Suppressor macrophage treated with lipopolysaccharide for 1 hour (primary cell): ENCODE measurements around the gene IGF2.
A peak's percentile ranks its signal among the peaks of the same experiment; 100 is the strongest.

Source experiments
- DNase-seq, 3 donors: peaks; one replicate each; pipeline ENCODE4 v3.0.0-alpha.2; 2020 to 2022

Gene IGF2

GRCh38 chr11:2102132-2102882 is 36.9 kb downstream of the IGF2 start:
- peak in 2 of 3 donors; percentile 7 to 25 for DNase-seq

GRCh38 chr11:2101171-2101675 is 38.0 kb downstream of the IGF2 start:
- DNase-seq, result no peak

DNA sequence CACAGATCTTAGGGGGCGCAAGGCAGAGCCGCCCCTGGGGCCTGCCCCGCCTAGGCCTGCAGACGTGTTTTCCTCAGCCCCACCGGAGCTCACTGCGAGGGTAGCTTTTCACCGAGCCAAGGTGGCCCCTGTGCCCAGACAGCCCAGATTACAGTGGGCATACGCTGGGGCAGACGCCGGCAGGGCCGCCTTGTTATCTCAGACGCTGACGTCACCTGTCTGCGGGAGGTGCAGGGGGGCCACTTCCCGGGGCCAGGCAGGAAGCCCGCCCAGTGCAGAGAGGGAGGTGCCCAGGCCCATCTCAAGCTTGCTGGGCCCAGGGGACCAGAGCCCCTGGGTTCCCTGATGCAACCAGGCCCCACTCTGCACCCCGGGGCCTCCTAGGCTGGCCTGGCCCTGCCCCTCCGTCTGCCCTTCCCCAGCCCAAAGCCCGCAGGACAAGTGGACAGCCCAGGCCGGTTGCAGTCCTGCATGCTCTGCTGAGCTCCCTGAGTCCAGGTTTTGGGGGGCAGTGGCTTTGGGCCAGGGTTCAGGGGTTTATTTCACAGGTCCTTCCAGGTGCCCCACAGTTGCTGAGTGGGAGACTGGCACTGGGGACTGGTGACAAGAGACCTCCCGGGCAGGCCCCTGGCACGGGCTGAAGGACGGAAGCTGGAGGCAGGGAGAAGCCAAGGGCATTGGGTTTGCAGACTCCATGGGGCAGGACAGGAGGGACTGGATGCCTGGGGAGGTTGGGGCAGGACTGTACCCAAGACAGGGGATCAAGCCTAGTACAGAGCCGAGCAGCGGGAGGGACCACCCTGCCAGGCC is 38.6 kb downstream of the IGF2 start:
- no peak for DNase-seq

DNA sequence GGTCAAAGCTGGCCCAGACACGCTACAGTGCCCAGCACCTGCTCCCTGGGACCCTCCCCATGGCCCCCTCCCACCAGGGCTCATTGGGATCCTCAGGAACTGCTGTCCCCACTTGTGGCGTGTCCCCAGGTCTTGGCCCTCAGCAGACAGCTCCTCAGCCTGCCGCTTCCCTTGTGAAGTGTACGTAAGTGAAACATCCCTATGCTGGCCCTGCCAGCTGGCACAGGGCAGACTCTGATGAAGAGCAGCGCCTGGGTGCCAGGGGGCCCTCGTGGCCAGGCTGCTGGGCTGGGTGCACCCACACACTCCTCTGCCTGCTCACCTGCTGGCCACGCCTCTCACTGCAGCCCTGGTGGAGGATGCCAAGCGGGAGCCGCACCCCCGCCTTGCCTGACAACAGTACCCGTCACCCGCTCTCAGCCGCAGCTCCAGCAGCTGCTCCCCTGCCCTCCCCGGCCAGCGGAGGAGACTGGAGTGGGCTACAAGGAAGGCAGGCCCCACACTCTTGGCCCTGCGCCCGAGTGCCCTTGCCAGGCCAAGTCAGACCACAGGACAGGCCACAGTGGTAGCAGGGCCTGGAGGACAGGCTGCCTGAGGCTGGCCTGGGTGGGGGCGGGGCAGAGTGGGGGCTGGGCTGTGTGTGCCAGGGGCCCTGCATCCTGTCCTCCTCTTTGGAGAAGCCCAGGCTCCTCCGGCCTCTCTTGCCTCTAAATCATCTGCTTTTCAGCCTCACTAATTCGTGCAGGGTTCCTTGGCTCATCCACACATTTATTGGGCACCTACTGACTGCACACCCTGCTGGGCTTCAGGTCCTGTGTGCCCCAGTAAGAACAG is 39.5 kb downstream of the IGF2 start:
- no peak for DNase-seq

- DNase-seq, result no peak
Measured at GRCh38 chr11:2098691-2099515, 40.3 kb downstream of the IGF2 start.

- DNase-seq, result no peak
Measured at GRCh38 chr11:2097998-2098690, 41.0 kb downstream of the IGF2 start.

DNA sequence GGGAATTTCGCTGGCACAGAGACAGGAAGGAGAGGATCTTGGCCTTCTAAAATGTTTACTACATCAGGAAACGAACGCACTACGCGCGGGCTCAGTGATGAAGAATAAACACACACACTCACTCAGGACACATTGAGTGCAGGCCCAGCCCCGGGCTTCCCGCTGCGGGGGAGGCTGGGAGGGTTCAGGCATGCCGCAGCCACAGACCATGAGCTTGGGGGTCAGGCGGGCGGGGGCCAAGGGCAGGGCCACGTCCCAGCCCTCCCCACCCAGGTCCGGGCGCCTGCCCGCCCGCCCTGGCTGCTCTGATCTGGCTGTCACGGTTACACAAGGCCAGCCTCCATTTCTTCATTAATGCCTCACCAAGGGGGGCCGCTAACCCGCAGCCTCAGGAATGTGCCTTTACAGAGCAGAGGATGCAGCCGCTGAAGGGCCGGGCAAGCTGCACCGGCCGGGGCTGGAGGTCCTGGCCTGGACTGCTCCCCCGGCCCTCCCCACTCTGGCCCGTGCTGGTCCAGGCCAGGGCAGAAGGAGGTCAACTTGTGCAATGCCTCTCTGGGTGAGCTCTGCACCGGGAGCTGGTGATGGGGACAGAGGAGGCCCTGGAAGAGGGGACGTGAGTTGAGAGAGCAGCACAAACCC is 41.7 kb downstream of the IGF2 start:
- no peak for DNase-seq

DNA sequence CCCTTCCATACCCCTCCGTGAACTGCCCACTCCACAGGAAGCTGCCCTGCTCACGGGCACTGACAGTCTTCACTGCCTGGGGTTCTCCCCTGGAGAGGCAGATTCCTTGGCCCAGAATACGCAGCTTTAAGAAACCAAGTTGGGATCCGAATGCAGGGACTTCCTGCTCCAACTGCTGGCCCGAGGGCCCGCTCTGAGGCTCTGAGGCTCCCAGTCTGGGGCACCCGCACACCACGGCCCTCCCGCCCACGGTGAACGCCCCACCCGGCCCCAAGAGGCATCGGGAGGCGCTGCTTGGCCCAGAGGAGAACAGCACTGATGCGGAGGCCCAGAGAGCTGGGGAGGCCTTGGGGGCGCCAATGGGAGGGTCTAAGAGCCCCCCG is 42.3 kb downstream of the IGF2 start:
- no peak for DNase-seq

GRCh38 chr11:2096011-2096918 is 42.9 kb downstream of the IGF2 start:
- DNase-seq, result no peak

- no peak for DNase-seq
Measured at GRCh38 chr11:2095542-2095941, 43.6 kb downstream of the IGF2 start.

DNA sequence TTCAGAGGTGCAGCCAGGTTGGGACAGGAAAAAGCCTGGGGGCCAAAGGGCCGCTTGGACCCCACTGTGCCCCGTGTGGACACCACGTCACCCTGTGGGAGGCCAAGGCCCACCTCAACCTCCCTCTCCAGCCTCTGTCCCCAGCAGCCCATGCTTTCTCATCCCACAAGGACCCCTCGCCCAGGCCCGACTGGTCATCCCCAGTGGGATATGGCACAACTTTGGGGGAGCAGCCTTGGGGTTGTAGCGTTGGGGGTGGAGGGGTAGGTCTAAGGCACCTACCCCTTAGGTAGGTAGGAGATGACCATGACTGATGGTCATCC is 44.0 kb downstream of the IGF2 start:
- DNase-seq, result no peak

DNA sequence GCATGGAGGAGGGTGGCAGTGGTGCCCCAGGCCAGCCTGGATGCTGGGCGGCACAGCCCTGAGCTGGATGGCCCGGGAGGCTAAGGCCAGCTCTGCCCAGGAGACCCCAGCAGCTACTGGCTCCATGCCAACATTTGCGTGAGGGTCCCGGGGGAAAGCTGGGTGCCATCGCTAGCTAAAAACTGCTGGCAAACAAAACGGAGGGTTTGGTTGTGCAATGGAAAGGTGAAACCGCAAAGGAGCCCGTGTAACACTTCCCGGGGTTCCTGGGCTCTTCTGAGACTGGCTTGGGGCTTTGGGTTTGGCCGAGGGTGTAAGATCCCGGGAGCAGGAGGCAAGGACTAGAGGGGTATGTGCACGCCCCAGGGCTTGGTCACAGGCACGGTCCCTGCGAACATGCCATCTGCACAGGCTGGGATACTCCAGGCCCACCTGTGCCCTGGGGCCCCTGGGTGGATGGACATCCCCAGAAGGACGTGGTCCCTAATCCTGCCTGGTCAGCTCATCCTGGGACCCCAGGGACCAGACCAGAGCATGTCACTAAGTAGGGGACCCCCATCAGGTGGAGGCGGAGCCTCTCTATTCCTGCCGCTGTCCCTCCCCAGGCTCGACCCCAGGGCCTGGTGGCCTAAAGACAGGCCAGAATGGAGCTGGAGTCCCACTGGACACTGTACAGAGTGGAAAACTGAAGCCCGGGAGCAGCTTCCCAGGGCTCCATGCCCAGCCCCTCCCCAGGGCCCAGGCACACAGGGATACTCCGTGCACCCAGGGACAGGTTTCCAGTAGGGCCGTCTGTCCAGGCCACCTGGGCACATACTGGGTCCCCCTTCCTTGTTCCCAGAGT is 44.6 kb downstream of the IGF2 start:
- no peak for DNase-seq

DNA sequence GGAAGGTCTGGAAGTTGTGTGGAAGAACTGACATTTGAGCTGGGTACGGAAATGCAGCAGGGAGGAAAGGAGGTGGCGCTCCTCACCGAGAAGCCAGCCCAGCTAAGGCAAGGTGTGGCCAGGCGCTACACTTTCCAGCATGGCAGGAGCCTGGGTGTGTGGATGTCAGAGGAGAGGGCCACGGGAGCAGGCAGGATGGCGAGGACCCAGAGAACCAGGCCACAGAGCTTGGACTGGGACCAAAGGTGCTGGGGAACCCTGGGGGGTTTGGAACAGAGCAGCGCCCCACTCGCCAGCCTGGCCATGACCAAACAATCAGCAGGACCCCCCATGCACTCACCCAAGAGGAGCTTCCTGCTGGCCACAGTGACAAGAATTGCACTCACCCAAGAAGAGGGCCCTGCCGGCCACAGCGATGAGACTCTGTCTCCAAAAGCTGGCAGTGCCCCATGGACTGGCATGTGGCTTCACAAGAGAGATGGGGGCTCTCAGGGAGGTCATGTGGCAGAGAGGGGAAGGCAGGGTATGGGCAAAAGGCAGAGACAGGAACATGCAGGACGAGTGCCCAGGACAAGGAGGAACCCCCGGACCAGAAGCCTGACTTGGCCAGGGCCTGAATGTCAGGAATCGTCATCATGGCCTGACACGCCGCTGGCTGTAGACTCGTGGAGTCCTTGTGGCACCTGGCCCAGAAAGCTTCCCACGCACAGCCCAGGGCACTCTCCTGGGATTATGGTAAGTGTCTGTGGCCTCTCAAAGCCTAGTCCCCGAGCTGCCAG is 45.4 kb downstream of the IGF2 start:
- no peak for DNase-seq

DNA sequence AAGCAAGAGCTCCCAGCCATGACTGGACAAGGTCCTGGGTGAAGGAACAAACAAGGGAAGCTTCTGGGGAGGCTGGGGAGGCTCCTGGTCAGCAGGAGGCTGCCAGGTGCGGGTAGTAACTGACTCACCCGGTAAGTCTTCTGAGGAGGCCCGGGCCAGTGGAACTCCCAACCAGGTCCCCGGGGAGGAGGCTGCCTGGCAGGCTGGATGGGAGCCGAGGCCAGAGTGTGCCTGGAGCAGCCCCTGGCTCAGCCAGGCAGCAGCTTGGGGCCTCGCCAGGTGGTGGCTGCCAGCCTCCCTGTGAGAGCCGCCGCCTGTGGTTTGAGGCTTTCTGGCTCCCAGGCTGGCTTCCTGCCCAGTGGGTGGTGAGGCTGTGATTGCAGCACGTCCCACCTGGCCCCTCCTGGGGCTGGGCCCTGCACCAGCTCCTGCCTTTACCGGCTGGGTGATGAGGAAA is 46.2 kb downstream of the IGF2 start:
- no peak for DNase-seq

DNA sequence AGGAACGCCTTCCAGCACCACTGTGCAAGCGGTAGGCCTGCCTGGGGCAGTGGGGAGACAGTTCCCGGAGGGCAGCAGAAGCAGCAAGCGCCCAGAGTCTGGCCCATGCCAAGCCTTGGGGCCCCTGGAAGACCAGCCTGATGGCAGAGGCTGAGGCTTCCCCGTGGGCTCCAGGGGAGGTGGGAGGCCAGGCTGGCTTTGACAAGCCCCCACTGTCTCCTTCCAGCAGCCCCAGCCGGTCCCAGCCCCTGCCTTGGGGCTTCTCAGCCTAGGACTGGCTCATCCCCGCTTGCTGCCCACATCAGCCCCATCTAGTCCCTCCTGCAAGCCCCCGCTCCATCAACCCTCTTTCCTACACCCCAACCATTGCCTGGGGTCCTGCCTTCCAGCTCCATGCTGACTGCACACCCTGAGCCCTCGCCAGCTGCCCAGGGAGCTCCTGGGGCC is 46.7 kb downstream of the IGF2 start:
- DNase-seq, result no peak

GRCh38 chr11:2091786-2092463 is 47.3 kb downstream of the IGF2 start:
- no peak for DNase-seq

- no peak for DNase-seq
Measured at GRCh38 chr11:2091112-2091746, 48.0 kb downstream of the IGF2 start.
